Activated T-cell treated with anti-CD3 and anti-CD28 coated beads, Interleukin-2, amount 50 U/mL, for 72 hours (primary cell): ENCODE results near the gene NARS2. TPM values are rescaled to one million over a fixed set of nuclear protein-coding genes. Genes with fewer than 3 reads are reported as not detected.
"Not testable (repeated sequence)": the region's sequence is repeated elsewhere in the genome, so short reads cannot be mapped to it uniquely, and the experiment has no call there.

Experiments
- ATAC-seq, 2 donors: fragments of 150-1000 bp; cut with Tn5 transposase; replicated peaks in 1 of 2; 2 replicates each; pipeline ENCODE4 v1.10.0; 2021; ENCODE audit warnings: moderate library complexity in 2 of 2, mild to moderate bottlenecking in 1 of 2
- DNase-seq, 2 donors: peaks; one replicate each; pipeline ENCODE4 v3.0.0; 2021 to 2022; ENCODE audit warnings: mixed read lengths in 1 of 2
- H3K27ac Mint-ChIP-seq: one replicate; pipeline ENCODE4 v1.8.0; 2022; ENCODE audit warnings: mild to moderate bottlenecking, moderate library complexity, mixed read lengths
- H3K27me3 Mint-ChIP-seq: one replicate; pipeline ENCODE4 v1.8.0; 2022; ENCODE audit warnings: low read depth, mixed read lengths
- H3K36me3 Mint-ChIP-seq, 2 donors: one replicate each; pipeline ENCODE4 v1.8.0; 2022; ENCODE audit warnings: mixed read lengths in 2 of 2, mild to moderate bottlenecking in 1 of 2; ENCODE audit not compliant: insufficient read depth in 2 of 2
- H3K4me1 Mint-ChIP-seq: one replicate; pipeline ENCODE4 v1.8.0; 2022; ENCODE audit warnings: low read depth, mixed read lengths
- H3K4me3 Mint-ChIP-seq, 2 donors: one replicate each; pipeline ENCODE4 v1.8.0; 2022; ENCODE audit warnings: mild to moderate bottlenecking in 2 of 2, mixed read lengths in 2 of 2, moderate library complexity in 2 of 2
- H3K9me3 Mint-ChIP-seq, 2 donors: one replicate each; pipeline ENCODE4 v1.8.0; 2022; ENCODE audit warnings: mixed read lengths in 2 of 2
- total RNA-seq, 2 donors: library from RNA; stranded (reverse); gene quantifications; one replicate each; pipeline ENCODE4 v1.2.3, GENCODE V29; 2022

Gene NARS2
- total RNA-seq, 2 donors from 2014 or later, result 15.7 to 24.4 TPM

DNA sequence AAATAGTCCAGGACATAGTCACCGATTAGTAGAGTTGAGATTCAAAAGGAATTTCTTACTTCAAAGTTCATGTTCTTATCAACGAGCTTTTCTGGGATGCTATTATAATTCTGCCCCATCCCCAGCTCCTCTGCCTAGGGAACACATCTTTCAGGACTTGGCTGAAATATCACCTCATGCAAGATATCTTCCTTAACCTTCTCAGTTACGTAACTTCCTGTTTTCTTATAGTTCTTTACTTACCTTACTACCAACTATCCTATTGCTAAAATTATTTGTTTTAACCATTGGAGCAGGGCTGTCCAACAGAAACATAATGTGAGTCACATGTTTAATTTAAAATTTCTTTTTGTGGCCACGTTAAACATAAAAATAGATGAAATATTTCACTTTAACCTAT is 2.3 kb downstream of the NARS2 start:
- DNase-seq (no peak), ATAC-seq (no peak)
- Mint-ChIP-seq H3K4me3 (peak overlapping the region in 1 of 2 donors; percentile 44), H3K9me3 (no peaks in the 10 kb centered on the region), H3K4me1 (peaks cover 30% of the 10 kb centered on the region), H3K36me3 (peaks cover 0 to 17% of the 10 kb centered on the region in 2 donors), H3K27ac (peak overlapping the region; percentile 65), H3K27me3 (no peaks in the 10 kb centered on the region)

DNA sequence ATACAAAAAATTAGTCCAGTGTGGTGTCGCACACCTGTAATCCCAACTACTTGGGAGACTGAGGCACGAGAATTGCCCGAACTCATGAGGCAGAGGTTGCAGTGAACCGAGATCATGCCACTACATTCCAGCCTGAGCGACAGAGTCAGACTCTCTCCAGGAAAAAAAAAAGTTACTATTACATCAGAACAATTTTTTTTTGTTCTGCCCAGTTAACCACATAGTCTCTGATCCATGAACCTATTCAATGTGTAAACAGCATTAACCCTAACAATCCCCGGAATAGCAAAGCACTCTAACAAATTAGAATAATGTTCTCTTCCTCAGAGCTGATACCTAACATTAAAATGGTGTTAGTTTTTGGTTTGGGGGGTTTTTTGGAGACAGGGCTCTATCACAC is 4.6 kb downstream of the NARS2 start:
- DNase-seq (no peak), ATAC-seq (no peak)
- Mint-ChIP-seq H3K4me1 (peaks cover 31% of the 10 kb centered on the region), H3K27me3 (no peaks in the 10 kb centered on the region), H3K27ac (no peak overlapping the region), H3K4me3 (no peak overlapping the region), H3K36me3 (peaks cover 0 to 24% of the 10 kb centered on the region in 2 donors), H3K9me3 (no peaks in the 10 kb centered on the region)

DNA sequence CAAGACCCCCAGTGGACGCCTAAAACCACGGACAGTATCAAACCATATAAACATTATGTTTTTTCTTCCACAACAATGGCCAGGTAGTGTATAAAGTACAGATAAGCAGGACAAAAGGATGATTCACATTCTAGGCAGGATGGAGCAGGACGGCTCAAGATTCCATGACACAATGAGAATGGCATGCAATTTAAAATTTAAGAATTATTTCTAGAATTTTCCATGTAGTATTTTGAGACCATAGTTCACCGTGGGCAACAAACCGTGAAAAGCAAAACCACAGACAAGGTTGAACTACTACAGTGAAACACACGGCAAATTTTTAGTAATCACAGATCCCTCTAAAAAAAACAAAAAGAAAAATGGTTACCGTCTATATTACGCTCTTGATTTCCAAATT is 7.5 kb downstream of the NARS2 start:
- no peak for ATAC-seq
- peaks cover 26% of the 10 kb centered on the region for H3K4me1 Mint-ChIP-seq
- H3K4me3 Mint-ChIP-seq, result no peak overlapping the region
- H3K36me3 Mint-ChIP-seq, result peaks cover 0 to 24% of the 10 kb centered on the region in 2 donors
- no peak for DNase-seq
- H3K9me3 Mint-ChIP-seq, result no peaks in the 10 kb centered on the region
- H3K27me3 Mint-ChIP-seq, result no peaks in the 10 kb centered on the region
- no peak overlapping the region for H3K27ac Mint-ChIP-seq

DNA sequence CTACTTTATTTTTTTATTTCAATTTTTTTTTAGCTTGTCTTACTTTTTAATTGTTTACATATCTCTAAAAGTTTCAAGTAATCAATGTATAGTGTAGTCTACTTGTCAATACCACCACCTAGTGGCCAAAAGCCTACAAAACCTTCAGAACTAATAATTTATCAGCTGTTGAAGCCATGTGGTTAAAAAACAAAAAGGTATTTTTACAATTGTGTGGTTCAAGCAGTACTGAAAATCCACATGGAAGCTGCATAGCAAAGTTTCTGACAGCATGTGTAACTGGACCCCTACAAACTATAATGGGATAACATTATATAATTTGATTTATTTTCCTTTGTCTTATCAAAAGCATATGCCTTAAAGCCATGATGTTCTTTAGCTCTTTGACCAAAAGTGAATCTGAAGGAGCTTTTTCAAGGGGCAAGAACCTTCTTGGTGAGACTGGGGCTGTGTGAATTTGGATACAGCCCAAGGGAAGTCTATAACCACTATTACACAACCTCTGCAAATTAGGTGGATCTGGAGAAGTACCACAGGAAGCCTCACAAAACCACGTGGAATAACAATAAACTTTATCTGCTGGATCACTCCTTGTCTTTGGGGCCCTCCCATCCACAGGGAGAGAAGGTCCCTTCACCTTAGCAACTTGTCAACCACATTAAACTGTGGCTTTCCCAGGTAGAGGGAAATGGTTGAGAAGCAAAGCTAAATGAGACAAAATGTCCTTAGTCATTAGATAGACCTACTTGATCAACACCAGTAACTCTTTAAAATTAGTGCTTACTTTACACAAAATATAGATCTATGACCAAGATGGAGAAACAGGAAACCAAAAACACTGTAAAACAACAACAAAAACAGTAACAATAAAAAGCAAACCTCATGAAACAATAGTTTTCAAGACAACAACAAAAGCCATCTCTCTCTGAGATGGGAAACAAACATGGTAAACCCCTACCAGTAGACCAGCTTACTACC is 9.9 kb downstream of the NARS2 start:
- peaks cover 0 to 13% of the 10 kb centered on the region in 2 donors for H3K36me3 Mint-ChIP-seq
- H3K4me3 Mint-ChIP-seq, result no peak overlapping the region
- H3K4me1 Mint-ChIP-seq, result peaks cover 49% of the 10 kb centered on the region
- H3K9me3 Mint-ChIP-seq, result no peaks in the 10 kb centered on the region
- DNase-seq, result peak; percentile 42 to 55
- H3K27ac Mint-ChIP-seq, result peak overlapping the region; percentile 59
- H3K27me3 Mint-ChIP-seq, result no peaks in the 10 kb centered on the region
- ATAC-seq, result peak; percentile 60 to 69

DNA sequence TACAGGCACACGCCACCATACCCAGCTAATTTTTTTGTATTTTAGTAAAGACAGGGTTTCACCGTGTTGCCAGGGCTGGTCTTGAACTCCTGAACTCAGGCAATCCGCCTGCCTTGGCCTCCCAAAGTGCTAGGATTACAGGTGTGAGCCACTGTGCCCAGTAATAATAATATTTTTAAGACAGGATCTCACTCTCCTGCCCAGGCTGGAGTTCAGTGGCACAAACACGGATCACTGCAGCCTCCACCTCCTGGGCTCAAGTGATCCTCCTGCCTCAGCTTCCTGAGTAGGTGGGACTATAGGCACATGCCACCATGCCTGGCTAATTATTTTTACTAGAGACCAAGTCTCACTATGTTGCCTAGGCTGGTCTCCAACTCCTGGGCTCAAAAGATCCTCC is 10.6 kb downstream of the NARS2 start:
- H3K36me3 Mint-ChIP-seq, result peaks cover 0 to 18% of the 10 kb centered on the region in 2 donors
- peaks cover 54% of the 10 kb centered on the region for H3K4me1 Mint-ChIP-seq
- not testable (repeated sequence) for H3K4me3 Mint-ChIP-seq, DNase-seq, H3K27me3 Mint-ChIP-seq, H3K9me3 Mint-ChIP-seq
- ATAC-seq, result peak; percentile 15 to 26
- peak overlapping the region; percentile 39 for H3K27ac Mint-ChIP-seq

DNA sequence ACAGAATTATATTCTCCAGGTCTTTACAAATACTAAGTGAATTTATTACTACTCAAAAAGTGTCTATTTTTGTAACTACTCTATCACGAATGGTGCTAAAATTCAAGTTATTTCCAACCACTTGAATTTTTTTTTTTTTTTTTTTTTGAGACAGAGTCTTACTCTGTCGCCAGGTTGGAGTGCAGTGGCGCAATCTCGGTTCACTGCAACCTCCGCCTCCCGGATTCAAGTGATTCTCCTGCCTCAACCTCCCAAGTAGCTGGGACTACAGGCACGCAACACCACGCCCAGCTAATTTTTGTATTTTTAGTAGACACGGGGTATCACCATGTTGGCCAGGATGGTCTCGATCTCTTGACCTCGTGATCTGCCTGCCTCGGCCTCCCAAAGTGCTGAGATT is 11.6 kb downstream of the NARS2 start:
- not testable (repeated sequence) for H3K4me3 Mint-ChIP-seq, ATAC-seq, H3K27me3 Mint-ChIP-seq, DNase-seq, H3K9me3 Mint-ChIP-seq, H3K27ac Mint-ChIP-seq
- Mint-ChIP-seq H3K36me3 (peaks cover 0 to 18% of the 10 kb centered on the region in 2 donors), H3K4me1 (peaks cover 54% of the 10 kb centered on the region)

DNA sequence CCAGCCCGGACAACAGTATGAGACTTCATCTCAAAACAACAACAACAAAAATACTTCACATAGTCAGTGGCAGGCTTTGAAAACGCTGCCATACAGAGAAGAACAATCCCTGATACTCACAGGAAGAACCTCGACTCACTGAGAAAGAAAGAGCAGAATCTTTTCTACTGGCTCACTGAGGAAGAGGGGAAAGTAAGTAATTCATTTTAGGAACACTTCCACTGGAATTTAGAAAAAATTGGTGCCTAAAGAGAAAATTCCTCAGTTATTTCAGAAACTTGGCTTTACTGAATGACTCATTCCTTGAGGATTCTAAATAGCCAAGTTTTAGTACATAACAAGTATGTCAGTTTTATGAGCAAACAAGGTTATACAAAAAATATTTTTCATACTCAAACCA is 12.3 kb downstream of the NARS2 start:
- no peak for ATAC-seq
- no peak for DNase-seq
- no peak overlapping the region for H3K27ac Mint-ChIP-seq
- peaks cover 54% of the 10 kb centered on the region for H3K4me1 Mint-ChIP-seq
- H3K36me3 Mint-ChIP-seq, result peaks cover 0 to 21% of the 10 kb centered on the region in 2 donors
- H3K27me3 Mint-ChIP-seq, result no peaks in the 10 kb centered on the region
- no peak overlapping the region for H3K4me3 Mint-ChIP-seq
- no peaks in the 10 kb centered on the region for H3K9me3 Mint-ChIP-seq

DNA sequence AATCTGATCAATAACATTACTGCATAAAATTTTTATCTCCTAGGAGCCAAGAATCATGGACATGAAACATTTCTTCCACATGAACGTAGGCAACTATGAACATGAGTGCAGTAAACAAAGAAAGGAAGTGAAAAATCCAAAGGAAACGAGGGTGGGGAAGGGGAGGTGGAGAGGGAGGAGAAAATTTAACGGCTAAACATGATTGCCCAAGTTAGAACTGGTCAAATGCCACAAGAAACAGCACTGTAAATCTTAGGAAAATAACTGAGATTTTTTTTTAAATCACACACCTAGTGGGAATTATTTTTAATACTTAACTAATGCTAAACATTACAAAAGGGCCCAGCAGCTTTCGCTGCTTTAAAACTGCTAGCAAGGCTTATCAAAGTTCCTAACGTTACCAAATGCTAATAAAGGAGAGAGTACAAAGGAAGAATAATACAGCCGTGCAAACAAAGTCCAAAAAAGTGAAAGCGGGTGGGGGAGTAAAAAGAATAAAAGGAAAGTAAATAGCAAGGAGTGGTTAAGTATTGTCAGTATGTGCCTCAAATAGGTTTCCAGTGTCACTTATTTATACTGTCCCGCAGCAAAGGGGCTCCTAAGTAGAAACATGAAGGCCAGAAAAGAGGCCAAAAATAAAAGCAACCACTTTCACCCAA is 13.7 kb downstream of the NARS2 start:
- Mint-ChIP-seq H3K4me3 (peak overlapping the region; percentile 54 to 74), H3K4me1 (peaks cover 57% of the 10 kb centered on the region), H3K27me3 (no peaks in the 10 kb centered on the region), H3K27ac (peak overlapping the region; percentile 41), H3K9me3 (peaks cover 0 to 3% of the 10 kb centered on the region in 2 donors), H3K36me3 (peaks cover 3 to 27% of the 10 kb centered on the region in 2 donors)
- ATAC-seq (no peak), DNase-seq (no peak)

DNA sequence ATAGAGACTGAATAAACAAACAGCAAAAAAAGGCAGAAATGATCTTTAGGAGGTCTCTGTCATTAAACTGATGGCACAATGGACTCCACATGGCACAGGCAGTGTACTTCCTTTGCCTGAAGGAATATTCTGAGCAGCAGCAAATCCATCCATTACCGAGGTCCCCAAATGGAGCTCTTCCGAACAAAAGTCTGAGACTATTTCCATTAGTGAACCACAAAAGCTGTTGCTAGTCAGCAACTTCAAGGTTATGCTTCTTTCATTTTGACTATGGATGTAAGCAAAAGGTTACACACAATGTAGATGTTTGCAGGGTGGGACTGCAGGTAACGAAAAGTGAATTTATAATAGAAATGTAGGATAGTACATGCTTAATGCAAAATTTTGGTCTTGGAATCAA is 14.5 kb downstream of the NARS2 start:
- Mint-ChIP-seq H3K9me3 (peaks cover 0 to 4% of the 10 kb centered on the region in 2 donors), H3K27ac (no peak overlapping the region), H3K36me3 (peaks cover 5 to 33% of the 10 kb centered on the region in 2 donors), H3K4me1 (peaks cover 63% of the 10 kb centered on the region), H3K4me3 (peak overlapping the region in 1 of 2 donors; percentile 74), H3K27me3 (no peaks in the 10 kb centered on the region)
- ATAC-seq (peak; percentile 64 to 77), DNase-seq (no peak)

DNA sequence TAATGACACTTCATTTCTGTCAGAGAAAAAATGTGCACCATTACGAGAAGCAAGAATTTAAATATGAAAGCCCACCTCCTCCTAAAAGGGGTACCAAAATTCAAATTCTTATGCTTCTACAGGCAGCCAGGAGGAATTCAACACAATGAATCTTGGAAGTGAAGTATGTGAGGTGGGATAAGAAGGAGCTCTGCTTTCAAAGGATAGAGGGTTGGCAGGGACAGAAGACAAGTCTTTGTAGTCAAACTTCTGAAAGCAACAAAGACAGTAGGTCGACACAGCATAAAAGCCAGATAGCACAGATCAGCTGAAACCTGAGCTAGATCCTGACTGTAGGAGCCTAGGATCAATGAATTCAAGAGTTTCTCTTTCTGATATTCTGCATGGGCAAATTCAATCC is 17.4 kb downstream of the NARS2 start:
- Mint-ChIP-seq H3K4me1 (peaks cover 47% of the 10 kb centered on the region), H3K4me3 (no peak overlapping the region), H3K27ac (no peak overlapping the region), H3K27me3 (no peaks in the 10 kb centered on the region), H3K9me3 (peaks cover 0 to 4% of the 10 kb centered on the region in 2 donors), H3K36me3 (peaks cover 8 to 31% of the 10 kb centered on the region in 2 donors)
- no peak for DNase-seq
- no peak for ATAC-seq

DNA sequence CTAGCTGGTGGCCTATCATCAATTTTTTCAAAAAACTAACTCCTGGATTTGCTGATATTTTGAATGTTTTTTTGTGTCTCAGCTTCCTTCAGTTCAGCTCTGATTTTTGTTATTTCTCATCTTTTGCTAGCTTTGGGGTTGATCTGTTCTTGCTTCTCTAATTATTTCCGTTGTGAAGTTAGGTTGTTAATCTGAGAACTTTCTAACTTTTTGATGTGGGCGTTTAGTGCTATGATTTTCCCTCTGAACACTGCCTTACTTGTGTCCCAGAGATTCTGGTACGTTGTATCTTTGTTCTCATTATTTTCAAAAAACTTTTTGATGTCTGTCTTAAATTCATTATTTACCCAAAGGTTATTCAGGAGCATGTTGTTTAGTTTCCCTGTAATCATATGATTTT is 19.1 kb downstream of the NARS2 start:
- Mint-ChIP-seq H3K9me3 (peaks cover 0 to 4% of the 10 kb centered on the region in 2 donors), H3K27me3 (no peaks in the 10 kb centered on the region), H3K36me3 (peaks cover 10 to 31% of the 10 kb centered on the region in 2 donors), H3K27ac (peak overlapping the region; percentile 13), H3K4me1 (peaks cover 31% of the 10 kb centered on the region), H3K4me3 (peak overlapping the region in 1 of 2 donors; percentile 53)
- DNase-seq (no peak), ATAC-seq (no peak)

DNA sequence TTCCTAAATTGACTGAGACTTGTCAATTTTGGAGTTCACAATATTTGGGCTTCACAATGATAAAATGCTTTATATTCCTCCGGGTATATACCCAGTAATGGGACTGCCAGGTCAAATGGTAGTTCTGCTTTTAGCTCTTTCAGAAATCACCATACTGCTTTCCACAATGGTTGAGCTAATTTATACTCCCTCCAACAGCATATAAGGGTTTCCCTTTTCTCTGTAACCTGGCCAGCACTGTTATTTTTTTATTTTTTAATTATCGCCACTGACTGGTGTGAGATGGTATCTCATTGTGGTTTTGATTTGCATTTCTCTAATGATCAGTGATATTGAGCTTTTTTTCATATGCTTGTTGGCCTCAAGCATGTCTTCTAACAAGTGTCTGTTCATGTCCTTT is 21.8 kb downstream of the NARS2 start:
- no peak for ATAC-seq
- Mint-ChIP-seq H3K9me3 (peaks cover 0 to 4% of the 10 kb centered on the region in 2 donors), H3K27me3 (no peaks in the 10 kb centered on the region)

DNA sequence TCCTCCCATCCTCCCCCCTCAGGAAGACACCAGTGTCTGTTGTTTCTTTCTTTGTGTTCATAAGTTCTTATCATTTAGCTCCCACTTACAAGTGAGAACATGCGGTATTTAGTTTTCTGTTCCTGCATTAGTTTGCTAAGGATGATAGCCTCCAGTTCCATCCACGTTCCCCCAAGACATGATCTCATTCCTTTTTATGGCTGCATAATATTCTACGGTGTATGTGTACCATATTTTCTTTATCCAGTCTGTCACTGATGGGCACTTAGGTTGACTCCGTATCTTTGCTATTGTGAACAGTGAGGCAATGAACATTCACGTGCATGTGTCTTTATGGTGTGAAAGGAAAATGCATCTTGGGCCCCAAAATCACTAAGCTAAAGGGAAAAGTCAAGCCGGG is 22.5 kb downstream of the NARS2 start:
- H3K9me3 Mint-ChIP-seq, H3K27me3 Mint-ChIP-seq, H3K27ac Mint-ChIP-seq, H3K4me3 Mint-ChIP-seq, ATAC-seq, DNase-seq: not testable (repeated sequence)
- Mint-ChIP-seq H3K36me3 (peaks cover 10 to 18% of the 10 kb centered on the region in 2 donors), H3K4me1 (peaks cover 18% of the 10 kb centered on the region)

More for the DNA sequence above, 21.8 kb downstream of the NARS2 start:
- peaks cover 10 to 21% of the 10 kb centered on the region in 2 donors for H3K36me3 Mint-ChIP-seq
- H3K4me1 Mint-ChIP-seq, result peaks cover 18% of the 10 kb centered on the region
- no peak overlapping the region for H3K4me3 Mint-ChIP-seq
- DNase-seq, result no peak
- no peak overlapping the region for H3K27ac Mint-ChIP-seq
